Neural cell (in vitro differentiated cells): ENCODE data around the gene SMIM26. TPM values are rescaled to one million over a fixed set of nuclear protein-coding genes. Genes with fewer than 3 reads are reported as not detected.

Experiments
- H2AFZ ChIP-seq: fragments of 200-600, 300-800 bp; sonication (generic), shearing (Covaris generic); 2 replicates; pipeline ENCODE4 v1.6.0; 2014; ENCODE audit warnings: low read depth, mild to moderate bottlenecking, antibody characterized with exemption, low read length, moderate library complexity
- H3F3A ChIP-seq: fragments of 200-600 bp; shearing (Covaris generic); 2 replicates; pipeline ENCODE4 v1.6.1; 2016; ENCODE audit warnings: mild to moderate bottlenecking, moderate library complexity, mixed read lengths, antibody characterized with exemption, low read length; ENCODE audit not compliant: insufficient read depth, poor library complexity, severe bottlenecking
- H3K27ac ChIP-seq: fragments of 200-600, 300-800 bp; sonication (generic), shearing (Covaris generic); 2 replicates; pipeline ENCODE4 v1.5.1; 2014; ENCODE audit warnings: mild to moderate bottlenecking, low read length, moderate library complexity
- H3K27me3 ChIP-seq: fragments of 300-800, 200-600 bp; sonication (generic), shearing (Covaris generic); 2 replicates; pipeline ENCODE4 v1.6.0; 2014; ENCODE audit warnings: mild to moderate bottlenecking, low read depth, low read length, moderate library complexity; ENCODE audit not compliant: insufficient read depth
- H3K36me3 ChIP-seq: fragments of 300-800, 200-600 bp; sonication (generic), shearing (Covaris generic); 2 replicates; pipeline ENCODE4 v1.5.1; 2014; ENCODE audit warnings: mild to moderate bottlenecking, antibody characterized with exemption, low read length, moderate library complexity; ENCODE audit not compliant: insufficient read depth
- H3K4me2 ChIP-seq: fragments of 300-800, 200-600 bp; sonication (generic), shearing (Covaris generic); 2 replicates; pipeline ENCODE4 v1.6.0; 2014; ENCODE audit warnings: mild to moderate bottlenecking, low read length
- H3K4me3 ChIP-seq: fragments of 300-800, 200-600 bp; sonication (generic), shearing (Covaris generic); 2 replicates; pipeline ENCODE4 v1.5.1; 2014; ENCODE audit warnings: mild to moderate bottlenecking, low read length, moderate library complexity
- H3K79me2 ChIP-seq: fragments of 200-600 bp; shearing (Covaris generic); replicated peaks from 2 replicates; pipeline ENCODE4 v1.6.0; 2014; ENCODE audit warnings: mild to moderate bottlenecking, low read length, moderate library complexity; ENCODE audit not compliant: insufficient read depth
- H3K9ac ChIP-seq: fragments of 300-800, 200-600 bp; sonication (generic), shearing (Covaris generic); 2 replicates; pipeline ENCODE4 v1.6.1; 2016; ENCODE audit warnings: mild to moderate bottlenecking, low read length, mixed read lengths
- H3K9me2 ChIP-seq: fragments of 200-600 bp; shearing (Covaris generic); 2 replicates; pipeline ENCODE4 v1.6.1; 2016; ENCODE audit warnings: mild to moderate bottlenecking, low read length, mixed read lengths; ENCODE audit not compliant: insufficient read depth
- H3K9me3 ChIP-seq: fragments of 200-600, 300-800 bp; sonication (generic), shearing (Covaris generic); 2 replicates; pipeline ENCODE4 v1.6.1; 2016; ENCODE audit warnings: mild to moderate bottlenecking, mixed run types, low read length, moderate library complexity, mixed read lengths
- H4K20me1 ChIP-seq: fragments of 200-600 bp; shearing (Covaris generic); 2 replicates; pipeline ENCODE4 v1.6.1; 2016; ENCODE audit warnings: mild to moderate bottlenecking, mixed run types; ENCODE audit not compliant: insufficient read depth
- CTCF ChIP-seq: fragments of 450-650 bp; IDR thresholded peaks from 2 replicates; pipeline ENCODE4 v1.5.1; 2014; ENCODE audit warnings: antibody characterized with exemption, mild to moderate bottlenecking, moderate library complexity; ENCODE audit not compliant: poor library complexity, severe bottlenecking
- EP300 ChIP-seq: fragments of 450-650 bp; conservative IDR thresholded peaks from 2 replicates; pipeline ENCODE4 v1.6.1; 2014; ENCODE audit warnings: antibody characterized with exemption, mild to moderate bottlenecking, moderate library complexity; ENCODE audit not compliant: poor library complexity, severe bottlenecking
- EZH2 ChIP-seq: fragments of 200-600, 300-800 bp; shearing (Covaris generic), sonication (generic); IDR thresholded peaks from 2 replicates; pipeline ENCODE4 v1.6.1; 2014; ENCODE audit warnings: antibody characterized with exemption, low read length, borderline replicate concordance, mild to moderate bottlenecking; ENCODE audit not compliant: insufficient read depth, poor library complexity, severe bottlenecking
- MXI1 ChIP-seq: fragments of 450-650 bp; conservative IDR thresholded peaks from 2 replicates; pipeline ENCODE4 v1.6.1; 2014; ENCODE audit warnings: antibody characterized with exemption, mild to moderate bottlenecking; ENCODE audit not compliant: poor library complexity, severe bottlenecking
- POLR2AphosphoS5 ChIP-seq: IDR thresholded peaks from 2 replicates; pipeline ENCODE4 v1.6.1; 2012
- RAD21 ChIP-seq: fragments of 450-650 bp; conservative IDR thresholded peaks from 2 replicates; pipeline ENCODE4 v1.6.1; 2014; ENCODE audit warnings: antibody characterized with exemption, mild to moderate bottlenecking, moderate library complexity
- REST ChIP-seq: IDR thresholded peaks from 2 replicates; pipeline ENCODE4 v1.6.1; 2012; ENCODE audit warnings: borderline replicate concordance
- SMC3 ChIP-seq: fragments of 450-650 bp; conservative IDR thresholded peaks from 2 replicates; pipeline ENCODE4 v1.6.1; 2014; ENCODE audit warnings: antibody characterized with exemption, mild to moderate bottlenecking, moderate library complexity; ENCODE audit not compliant: poor library complexity
- TAF1 ChIP-seq: IDR thresholded peaks from 2 replicates; pipeline ENCODE4 v1.6.1; 2012; ENCODE audit warnings: low read depth
- polyA plus RNA-seq: library from polyadenylated mRNA; depleted of rRNA; stranded (reverse); fragments of >200 nt; gene quantifications from 2 replicates; pipeline ENCODE4 v1.2.3, GENCODE V29; 2014

The SMIM26 gene
- polyA plus RNA-seq, 1 donor from 2014 or later = 215 TPM

GRCh38 chr20:18529041-18529440 is 38.2 kb upstream of the SMIM26 start:
- H3K9ac ChIP-seq = no peak overlapping the region
- no peaks in the 10 kb centered on the region for H3K27me3 ChIP-seq
- no peaks in the 10 kb centered on the region for H3K9me3 ChIP-seq
- H3K9me2 ChIP-seq = no peaks in the 10 kb centered on the region
- H4K20me1 ChIP-seq = no peaks in the 10 kb centered on the region
- no peak overlapping the region for H3K27ac ChIP-seq
- no peaks in the 10 kb centered on the region for H3F3A ChIP-seq
- TF ChIP-seq SMC3 (no peak), POLR2AphosphoS5 (no peak), REST (no peak), CTCF (no peak), RAD21 (no peak), EP300 (no peak), TAF1 (no peak), EZH2 (no peak), MXI1 (no peak)
- H3K79me2 ChIP-seq = no peaks in the 10 kb centered on the region
- peaks cover 6% of the 10 kb centered on the region for H3K36me3 ChIP-seq
- no peak overlapping the region for H2AFZ ChIP-seq
- H3K4me2 ChIP-seq = no peak overlapping the region
- no peak overlapping the region for H3K4me3 ChIP-seq

- Histone ChIP-seq H3F3A (no peaks in the 10 kb centered on the region), H3K9me2 (no peaks in the 10 kb centered on the region), H3K4me3 (no peak overlapping the region), H3K4me2 (no peak overlapping the region), H3K27ac (no peak overlapping the region), H3K9ac (no peak overlapping the region), H2AFZ (no peak overlapping the region), H4K20me1 (no peaks in the 10 kb centered on the region), H3K9me3 (no peaks in the 10 kb centered on the region), H3K27me3 (no peaks in the 10 kb centered on the region), H3K79me2 (no peaks in the 10 kb centered on the region), H3K36me3 (peaks cover 6% of the 10 kb centered on the region)
- TF ChIP-seq CTCF = no peak
- TF ChIP-seq POLR2AphosphoS5 = no peak
- no peak for TF ChIP-seq EZH2
- no peak for TF ChIP-seq RAD21
- no peak for TF ChIP-seq EP300
- no peak for TF ChIP-seq REST
Observed at GRCh38 chr20:18532626-18533025, 34.6 kb upstream of the SMIM26 start.
